Measurements from ENCODE around the gene COQ3. TPM values are rescaled to one million over a fixed set of nuclear protein-coding genes. Genes with fewer than 3 reads are reported as not detected.
A peak's percentile ranks its signal among the peaks of the same experiment; 100 is the strongest.

COQ3 gene
- total RNA-seq, 2 donors from 2014 or later = 8.8 to 15.1 TPM

DNA sequence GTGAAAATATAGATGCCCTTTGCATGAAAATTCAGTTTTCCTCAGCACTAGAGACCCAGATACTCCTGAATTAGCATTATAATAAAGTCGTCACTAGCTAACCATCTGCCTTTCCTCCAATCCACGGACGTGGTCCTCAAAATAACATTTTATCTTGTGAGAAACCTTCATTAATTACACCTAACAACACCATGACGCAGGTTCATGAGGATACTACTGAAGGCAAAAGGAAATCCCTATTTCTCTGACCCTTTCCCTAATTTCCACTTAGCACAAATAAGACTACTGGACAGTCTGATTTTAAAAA is 32.4 kb upstream of the COQ3 start:
- Histone ChIP-seq H3K4me1 (peaks cover 0 to 49% of the 10 kb centered on the region in 2 donors), H3K27ac (peak overlapping the region; percentile 96 to 98)
- DNase-seq (ENCODE audit: low spot score) = no peak

DNA sequence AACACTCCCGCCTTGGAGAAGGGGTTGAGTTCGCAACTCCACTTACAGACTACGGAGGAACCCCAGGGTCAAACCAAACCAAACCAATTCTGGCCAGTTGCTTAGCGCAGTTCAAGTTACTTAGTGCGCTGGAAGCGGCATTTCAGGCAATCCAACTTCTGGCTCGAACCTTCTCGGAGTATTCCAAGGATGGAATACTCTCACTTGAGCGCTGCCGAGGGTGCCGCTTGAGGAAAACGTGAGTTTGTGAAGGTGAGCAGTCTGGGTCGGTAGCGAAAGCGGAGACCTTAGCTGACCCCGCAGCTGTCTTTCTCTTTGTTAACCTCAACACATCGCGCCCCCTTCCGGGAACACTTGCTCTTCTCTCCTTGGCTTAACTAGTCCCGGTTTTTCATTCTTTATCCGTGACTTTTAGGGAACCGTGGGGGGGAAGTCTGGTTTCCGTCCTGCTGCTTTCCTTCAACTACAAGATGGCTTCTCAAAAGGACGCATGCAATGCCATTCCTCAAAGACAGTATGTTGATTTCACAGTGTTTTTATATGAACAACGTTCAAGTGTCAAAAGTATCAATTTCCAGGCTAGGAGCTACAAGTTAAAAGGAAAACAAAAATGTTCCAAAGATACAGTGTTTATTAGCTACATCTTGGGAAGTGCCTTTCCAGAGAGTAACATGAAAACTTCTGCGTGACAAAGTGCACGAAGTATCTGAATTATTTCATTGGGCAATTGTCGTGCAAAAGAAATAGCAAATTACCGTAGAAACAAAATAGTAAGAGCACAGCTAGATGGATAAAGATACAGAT is 31.9 kb upstream of the COQ3 start:
- Histone ChIP-seq H3K9me3 (no peaks in the 10 kb centered on the region), H3K27ac (peak overlapping the region; percentile 96 to 98), H3K36me3 (peaks cover 3% of the 10 kb centered on the region), H3K27me3 (no peaks in the 10 kb centered on the region), H3K4me1 (peaks cover 0 to 54% of the 10 kb centered on the region in 2 donors), H3K4me3 (peak overlapping the region; percentile 73 to 78)
- TF ChIP-seq, protein P1, sequence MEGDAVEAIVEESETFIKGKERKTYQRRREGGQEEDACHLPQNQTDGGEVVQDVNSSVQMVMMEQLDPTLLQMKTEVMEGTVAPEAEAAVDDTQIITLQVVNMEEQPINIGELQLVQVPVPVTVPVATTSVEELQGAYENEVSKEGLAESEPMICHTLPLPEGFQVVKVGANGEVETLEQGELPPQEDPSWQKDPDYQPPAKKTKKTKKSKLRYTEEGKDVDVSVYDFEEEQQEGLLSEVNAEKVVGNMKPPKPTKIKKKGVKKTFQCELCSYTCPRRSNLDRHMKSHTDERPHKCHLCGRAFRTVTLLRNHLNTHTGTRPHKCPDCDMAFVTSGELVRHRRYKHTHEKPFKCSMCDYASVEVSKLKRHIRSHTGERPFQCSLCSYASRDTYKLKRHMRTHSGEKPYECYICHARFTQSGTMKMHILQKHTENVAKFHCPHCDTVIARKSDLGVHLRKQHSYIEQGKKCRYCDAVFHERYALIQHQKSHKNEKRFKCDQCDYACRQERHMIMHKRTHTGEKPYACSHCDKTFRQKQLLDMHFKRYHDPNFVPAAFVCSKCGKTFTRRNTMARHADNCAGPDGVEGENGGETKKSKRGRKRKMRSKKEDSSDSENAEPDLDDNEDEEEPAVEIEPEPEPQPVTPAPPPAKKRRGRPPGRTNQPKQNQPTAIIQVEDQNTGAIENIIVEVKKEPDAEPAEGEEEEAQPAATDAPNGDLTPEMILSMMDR (IDR thresholded peaks at IDR 0.05) = peak in 1 of 2 donors; percentile 50
- peak; percentile 86 for DNase-seq (ENCODE audit: low spot score)

More for the DNA sequence above, 32.4 kb upstream of the COQ3 start:
- Histone ChIP-seq H3K36me3 (peaks cover 9% of the 10 kb centered on the region), H3K4me3 (peak overlapping the region; percentile 73 to 78), H3K9me3 (no peaks in the 10 kb centered on the region), H3K27me3 (no peaks in the 10 kb centered on the region)
- TF ChIP-seq, protein P1 (IDR thresholded peaks at IDR 0.05) = no peak

DNA sequence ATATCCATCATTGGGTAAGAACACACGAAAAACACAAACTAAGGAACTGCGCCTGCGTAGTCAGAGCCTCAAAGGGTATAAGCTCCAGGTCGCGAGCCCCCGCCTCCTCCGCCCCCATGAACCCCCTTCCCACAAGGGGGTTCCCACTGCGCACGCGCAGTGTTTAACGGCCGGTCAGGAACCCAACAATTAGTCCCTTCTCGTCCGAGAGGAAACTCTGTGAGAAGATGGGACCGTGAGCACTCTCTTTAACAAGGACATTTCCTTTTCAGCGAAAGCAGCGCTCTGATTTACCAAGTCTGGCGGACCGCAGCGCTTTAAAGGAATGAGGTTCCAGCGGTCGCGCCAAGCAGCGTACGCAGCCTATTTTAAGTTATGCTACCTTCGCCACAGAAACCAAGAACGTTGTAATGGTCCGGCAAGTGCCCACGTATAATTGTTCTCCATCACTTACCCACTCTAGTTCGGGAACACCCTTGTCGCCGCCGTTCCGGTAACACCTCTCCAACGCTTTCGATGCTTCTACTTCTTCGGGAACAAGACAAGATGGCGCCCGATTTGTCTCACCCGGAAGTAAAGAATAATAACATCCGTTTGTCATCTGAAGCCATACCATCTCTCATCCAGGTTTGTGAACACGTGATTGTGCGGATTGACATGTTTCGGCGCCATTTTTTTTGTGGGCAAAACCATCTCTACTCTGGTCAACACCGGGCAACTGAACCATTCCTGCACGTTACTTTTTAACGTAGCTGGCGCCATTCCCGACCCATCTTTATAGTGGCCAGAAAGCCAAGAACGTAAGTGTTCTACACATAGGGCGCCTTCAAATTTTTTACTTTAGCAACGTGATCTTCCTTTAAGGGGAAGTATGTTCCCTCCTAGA is 31.0 kb upstream of the COQ3 start, which contains the start of gene PNISR:
Gene PNISR (minus strand): TSS at position 548 of the 886 bp plus-strand sequence. CDS start 10,649 bp downstream, outside the sequence.
- peak within 1 kb of the TSS; percentile 96 to 98 for H3K27ac ChIP-seq
- H3K4me3 ChIP-seq = peak within 1 kb of the TSS; percentile 73 to 78
- no peaks in the 10 kb centered on the region for H3K36me3 ChIP-seq
- no peaks in the 10 kb centered on the region for H3K9me3 ChIP-seq
- peak; percentile 97 for DNase-seq (ENCODE audit: low spot score)
- no peaks in the 10 kb centered on the region for H3K27me3 ChIP-seq
- TF ChIP-seq, protein P1 (IDR thresholded peaks at IDR 0.05) = no peak
- H3K4me1 ChIP-seq = peaks cover 0 to 55% of the 10 kb centered on the region in 2 donors

DNA sequence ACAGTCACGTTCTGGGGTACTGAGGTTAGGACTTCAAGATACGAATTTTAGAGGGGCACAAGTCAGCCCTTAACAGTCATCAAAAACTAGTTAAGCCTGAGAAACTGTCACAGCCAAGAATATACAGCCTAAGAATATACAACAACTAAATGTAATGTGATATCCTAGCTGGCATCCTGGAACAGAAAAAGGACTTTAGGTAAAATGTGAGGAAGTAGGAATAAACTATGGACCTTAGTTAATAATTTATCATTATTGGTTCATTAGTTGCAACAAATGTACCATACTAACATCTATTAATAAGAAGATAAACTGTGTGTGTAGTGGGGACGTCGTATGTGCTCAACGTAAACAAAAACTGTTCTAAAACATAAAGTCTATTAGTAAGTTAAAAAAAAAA is 30.0 kb upstream of the COQ3 start:
- Histone ChIP-seq H3K4me3 (peak overlapping the region; percentile 73 to 78), H3K9me3 (no peaks in the 10 kb centered on the region), H3K27me3 (no peaks in the 10 kb centered on the region), H3K27ac (peak overlapping the region; percentile 96 to 98), H3K36me3 (no peaks in the 10 kb centered on the region), H3K4me1 (peaks cover 0 to 65% of the 10 kb centered on the region in 2 donors)
- DNase-seq (ENCODE audit: low spot score) = no peak
- TF ChIP-seq, protein P1 (IDR thresholded peaks at IDR 0.05) = no peak

DNA sequence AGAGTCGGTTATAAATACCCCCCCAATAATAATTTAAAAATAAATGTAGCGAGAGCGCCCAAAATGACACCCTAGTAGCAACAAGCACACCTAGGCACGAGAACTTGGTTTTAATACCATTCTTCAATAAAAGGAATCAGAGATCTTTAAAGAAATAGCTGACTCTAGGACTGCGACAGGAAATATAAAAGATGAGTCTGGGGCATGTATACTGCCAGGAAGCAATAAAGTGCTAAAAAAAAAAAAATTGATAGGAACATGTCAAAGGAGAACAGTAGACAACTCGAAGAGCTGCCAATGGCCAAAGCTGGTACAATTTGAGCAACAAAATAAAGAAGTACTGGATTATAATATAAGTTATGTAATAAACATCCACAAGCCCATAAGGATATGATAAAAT is 28.9 kb upstream of the COQ3 start:
- Histone ChIP-seq H3K36me3 (no peaks in the 10 kb centered on the region), H3K9me3 (no peaks in the 10 kb centered on the region), H3K4me3 (no peak overlapping the region), H3K27me3 (no peaks in the 10 kb centered on the region), H3K27ac (no peak overlapping the region), H3K4me1 (peaks cover 0 to 70% of the 10 kb centered on the region in 2 donors)
- TF ChIP-seq, protein P1 (IDR thresholded peaks at IDR 0.05) = no peak
- no peak for DNase-seq (ENCODE audit: low spot score)
